Astrocyte of the spinal cord (primary cell): ENCODE results near the gene CCDC88A.
"Not testable (repeated sequence)": the region's sequence is repeated elsewhere in the genome, so short reads cannot be mapped to it uniquely, and the experiment has no call there.

Source experiments
- DNase-seq: peaks from one replicate; pipeline ENCODE4 v3.0.0; 2011; ENCODE audit warnings: low read depth, low spot score
- H3K4me3 ChIP-seq: 2 replicates; pipeline ENCODE4 v1.5.1; 2011; ENCODE audit warnings: low read depth, mild to moderate bottlenecking, low read length, moderate library complexity
- in situ Hi-C: cut with HindIII; loops from 2 replicates; pipeline ENCODE4 v1.10.0; 2017; ENCODE audit warnings: low sequenced_read_pairs
- TF ChIP-seq, protein P1 (sequence below): IDR thresholded peaks from 2 replicates; pipeline ENCODE4 v1.5.1; 2012; ENCODE audit warnings: low read depth, mild to moderate bottlenecking, low read length, inconsistent platforms

Gene CCDC88A

DNA sequence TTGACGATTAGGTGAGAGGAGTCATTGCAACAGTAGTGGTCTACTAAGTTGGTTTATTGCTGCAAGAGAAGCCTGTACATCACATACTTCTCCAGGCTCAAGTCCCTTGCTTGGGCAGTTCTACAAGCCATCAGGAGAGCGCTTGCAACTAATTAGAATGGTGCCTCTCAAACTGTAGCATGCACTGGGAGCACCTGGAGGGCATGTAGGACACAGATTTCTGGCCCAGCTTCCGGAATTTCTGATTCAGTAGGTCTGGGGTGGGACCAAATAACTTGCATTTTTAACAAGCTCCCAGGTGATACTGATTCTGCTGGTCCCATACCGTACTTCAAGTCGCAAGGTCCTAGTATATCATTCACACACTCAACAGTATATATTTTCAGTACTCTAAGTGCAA is 34.5 kb upstream of the CCDC88A start:
- in situ Hi-C loops: no loop called here
- TF ChIP-seq, protein P1, sequence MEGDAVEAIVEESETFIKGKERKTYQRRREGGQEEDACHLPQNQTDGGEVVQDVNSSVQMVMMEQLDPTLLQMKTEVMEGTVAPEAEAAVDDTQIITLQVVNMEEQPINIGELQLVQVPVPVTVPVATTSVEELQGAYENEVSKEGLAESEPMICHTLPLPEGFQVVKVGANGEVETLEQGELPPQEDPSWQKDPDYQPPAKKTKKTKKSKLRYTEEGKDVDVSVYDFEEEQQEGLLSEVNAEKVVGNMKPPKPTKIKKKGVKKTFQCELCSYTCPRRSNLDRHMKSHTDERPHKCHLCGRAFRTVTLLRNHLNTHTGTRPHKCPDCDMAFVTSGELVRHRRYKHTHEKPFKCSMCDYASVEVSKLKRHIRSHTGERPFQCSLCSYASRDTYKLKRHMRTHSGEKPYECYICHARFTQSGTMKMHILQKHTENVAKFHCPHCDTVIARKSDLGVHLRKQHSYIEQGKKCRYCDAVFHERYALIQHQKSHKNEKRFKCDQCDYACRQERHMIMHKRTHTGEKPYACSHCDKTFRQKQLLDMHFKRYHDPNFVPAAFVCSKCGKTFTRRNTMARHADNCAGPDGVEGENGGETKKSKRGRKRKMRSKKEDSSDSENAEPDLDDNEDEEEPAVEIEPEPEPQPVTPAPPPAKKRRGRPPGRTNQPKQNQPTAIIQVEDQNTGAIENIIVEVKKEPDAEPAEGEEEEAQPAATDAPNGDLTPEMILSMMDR: no peak
- no peak overlapping the region for H3K4me3 ChIP-seq
- DNase-seq: no peak

DNA sequence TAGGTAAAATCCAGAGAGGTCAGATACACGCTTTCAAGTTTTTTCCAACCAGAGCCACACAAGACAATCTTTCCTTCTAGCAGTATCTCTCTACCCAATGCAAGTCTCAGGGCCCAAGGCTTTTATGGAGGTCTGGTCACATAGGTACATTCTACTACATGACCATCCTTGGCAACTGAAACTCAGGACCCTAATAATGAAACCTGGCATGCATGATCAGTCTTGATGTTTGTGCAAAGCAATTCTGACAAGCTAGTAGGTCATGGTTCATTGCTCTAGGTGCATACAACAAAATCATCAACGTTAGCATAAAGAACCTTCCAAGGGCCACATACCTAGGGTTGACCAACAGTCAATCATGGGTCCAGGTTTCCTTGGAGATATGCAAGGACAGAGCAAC is 33.2 kb upstream of the CCDC88A start:
- H3K4me3 ChIP-seq: no peak overlapping the region
- in situ Hi-C loops: no loop called here
- DNase-seq: no peak
- TF ChIP-seq, protein P1: no peak

DNA sequence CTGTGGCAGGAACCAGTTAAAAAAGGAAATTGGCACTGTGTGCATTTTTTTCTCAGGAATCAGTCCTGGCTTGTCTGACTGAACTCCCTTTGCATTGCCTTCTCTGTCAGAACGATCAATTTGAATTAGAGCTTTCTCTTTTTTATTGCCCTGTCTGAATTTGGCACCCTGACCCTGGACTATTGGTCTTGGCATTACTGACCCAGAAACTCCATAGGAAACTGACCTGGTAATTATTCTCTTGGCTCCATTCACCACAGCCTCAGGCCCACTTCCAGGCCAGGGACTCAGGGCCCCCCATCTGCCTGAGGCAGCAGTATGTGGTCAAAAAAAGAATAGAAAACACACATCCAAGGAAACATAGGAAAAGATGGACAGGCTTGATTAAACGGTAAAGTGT is 32.0 kb upstream of the CCDC88A start:
- DNase-seq: no peak
- no peak overlapping the region for H3K4me3 ChIP-seq
- TF ChIP-seq, protein P1: no peak
- in situ Hi-C loops: no loop called here

DNA sequence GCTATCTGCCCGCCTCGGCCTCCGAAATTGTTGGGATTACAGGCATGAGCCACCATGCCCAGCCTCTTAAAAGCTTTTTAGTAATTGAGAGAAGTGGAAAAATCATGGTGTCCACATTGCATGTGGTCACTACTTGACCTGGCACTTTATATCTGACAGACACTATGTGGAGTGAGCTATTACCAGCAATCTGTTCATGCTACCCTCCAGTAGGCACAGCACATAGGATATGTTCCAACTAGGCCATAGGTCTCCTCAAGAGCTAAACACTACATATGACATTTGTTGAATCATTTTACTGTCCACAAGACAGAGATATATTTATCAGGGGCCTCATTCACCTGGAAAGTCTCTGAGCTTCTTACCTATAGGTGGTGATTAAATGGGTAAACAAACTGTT is 30.4 kb upstream of the CCDC88A start:
- DNase-seq, H3K4me3 ChIP-seq, in situ Hi-C loops: not testable (repeated sequence)

DNA sequence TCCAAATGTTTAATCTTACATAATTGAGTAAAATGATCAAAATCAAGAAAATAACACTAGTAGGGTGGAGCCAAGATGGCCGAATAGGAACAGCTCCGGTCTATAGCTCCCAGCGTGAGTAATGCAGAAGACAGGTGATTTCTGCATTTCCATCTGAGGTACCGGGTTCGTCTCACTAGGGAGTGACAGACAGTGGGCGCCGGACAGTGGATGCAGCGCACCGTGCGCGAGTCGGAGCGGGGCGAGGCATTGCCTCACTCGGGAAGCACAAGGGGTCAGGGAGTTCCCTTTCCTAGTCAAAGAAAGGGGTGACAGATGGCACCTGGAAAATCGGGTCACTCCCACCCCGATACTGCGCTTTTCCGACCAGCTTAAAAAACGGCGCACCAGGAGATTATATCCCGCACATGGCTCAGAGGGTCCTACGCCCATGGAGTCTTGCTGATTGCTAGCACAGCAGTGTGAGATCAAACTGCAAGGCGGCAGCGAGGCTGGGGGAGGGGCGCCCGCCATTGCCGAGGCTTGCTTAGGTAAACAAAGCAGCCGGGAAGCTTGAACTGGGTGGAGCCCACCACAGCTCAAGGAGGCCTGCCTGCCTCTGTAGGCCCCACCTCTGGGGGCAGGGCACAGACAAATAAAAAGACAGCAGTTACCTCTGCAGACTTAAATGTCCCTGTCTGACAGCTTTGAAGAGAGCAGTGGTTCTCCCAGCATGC is 22.5 kb upstream of the CCDC88A start:
- DNase-seq, H3K4me3 ChIP-seq, in situ Hi-C loops: not testable (repeated sequence)

DNA sequence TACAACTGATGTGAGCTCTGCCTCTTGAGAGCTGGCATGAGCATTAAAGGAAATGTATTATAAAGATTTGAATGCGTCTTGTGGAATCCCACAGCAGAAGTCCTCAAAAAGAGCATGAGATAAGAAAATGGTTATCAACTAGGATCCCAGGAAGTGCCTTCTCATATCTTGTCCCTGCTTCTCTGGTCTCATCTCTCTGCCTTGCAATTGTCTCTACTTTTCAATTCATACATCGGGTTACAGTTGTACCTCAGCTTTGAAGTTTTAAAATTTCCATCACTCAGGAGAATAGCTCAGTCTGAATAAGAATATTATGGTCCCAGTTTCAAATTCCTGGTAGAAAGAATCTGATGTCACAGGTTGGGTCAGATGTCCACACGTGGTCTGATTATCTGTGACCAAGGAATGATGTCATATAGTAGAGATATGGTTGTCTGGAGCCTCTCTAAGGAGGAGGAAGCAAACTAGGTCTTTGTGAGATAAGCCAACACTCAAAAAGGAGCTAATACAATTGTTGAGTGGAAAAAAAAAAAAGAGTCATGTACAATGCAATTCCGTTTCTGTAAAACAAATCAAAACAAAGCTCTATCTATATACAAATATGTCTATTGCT is 21.7 kb upstream of the CCDC88A start:
- in situ Hi-C loops: no loop called here
- TF ChIP-seq, protein P1: no peak
- no peak overlapping the region for H3K4me3 ChIP-seq
- no peak for DNase-seq

DNA sequence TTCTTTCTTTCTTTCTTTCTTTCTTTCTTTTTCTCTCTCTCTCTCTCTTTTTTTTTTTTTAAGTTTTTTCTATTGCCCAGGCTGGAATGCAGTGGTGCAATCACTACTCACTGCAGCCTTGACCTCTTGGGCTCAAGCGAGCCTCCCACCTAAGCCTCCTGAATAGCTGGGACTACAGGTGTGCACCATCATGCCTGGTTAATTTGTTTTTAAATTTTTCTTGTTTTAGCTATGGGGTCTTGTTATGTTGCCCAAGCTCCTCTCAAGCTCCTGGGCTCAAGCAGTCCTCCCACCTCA is 19.4 kb upstream of the CCDC88A start:
- DNase-seq: no peak
- TF ChIP-seq, protein P1: no peak
- no peak overlapping the region for H3K4me3 ChIP-seq
- in situ Hi-C loops: no loop called here
